Measurements from ENCODE around the gene G0S2. TPM values are rescaled to one million over a fixed set of nuclear protein-coding genes. Genes with fewer than 3 reads are reported as not detected.

Gene G0S2
- polyA plus RNA-seq, 2 of the 4 experiments (the other 2 are of a cell fraction), result 1.1 to 3.0 TPM

- CTCF ChIA-PET, result interaction anchor here (1.3 to 3.2 kb wide), 3 partner anchors 9 to 109 kb away, joined by 3 to 9 read pairs (median 4); no protein-coding TSS in a partner anchor
- ATAC-seq (no peak), DNase-seq (ENCODE audit: low read depth in 1 of 2, low spot score in 1 of 2) (no peak), FAIRE-seq (no peak)
- no peak overlapping the region for H3K4me3 ChIP-seq
- no peak overlapping the region for H3K27ac ChIP-seq
- POLR2A ChIA-PET, result no interaction called here
- H3K4me1 ChIP-seq, result peaks cover 26% of the 10 kb centered on the region
- no peak overlapping the region for H3K4me2 ChIP-seq
- WGBS (ENCODE audit: missing lambda C conversion rate), result 65% methylated on average over 4 of the region's 4 CpGs
- TF ChIP-seq POLR2A (IDR thresholded peaks at IDR 0.05; ENCODE audit: low read length) (no peak), MAX (IDR thresholded peaks at IDR 0.05) (no peak), HOXA7 (CRISPR knock-in tag; IDR thresholded peaks at IDR 0.05) (no peak), KDM1A (IDR thresholded peaks at IDR 0.05; ENCODE audit: low read depth) (no peak), TFCP2L1 (CRISPR knock-in tag; IDR thresholded peaks at IDR 0.05) (no peak), MYC (IDR thresholded peaks at IDR 0.05; ENCODE audit: borderline replicate concordance, low read length) (no peak), EHF (CRISPR knock-in tag; IDR thresholded peaks at IDR 0.05) (no peak), SREBF2 (IDR thresholded peaks at IDR 0.05) (no peak), EP300 (IDR thresholded peaks at IDR 0.05) (no peak), CHD4 (IDR thresholded peaks at IDR 0.05; ENCODE audit: borderline replicate concordance) (no peak), MAZ (IDR thresholded peaks at IDR 0.05; ENCODE audit: borderline replicate concordance, low read depth, low read length) (no peak), ZFP36 (IDR thresholded peaks at IDR 0.05; ENCODE audit: borderline replicate concordance, partially characterized antibody) (no peak)
- TF ChIP-seq, protein P1, sequence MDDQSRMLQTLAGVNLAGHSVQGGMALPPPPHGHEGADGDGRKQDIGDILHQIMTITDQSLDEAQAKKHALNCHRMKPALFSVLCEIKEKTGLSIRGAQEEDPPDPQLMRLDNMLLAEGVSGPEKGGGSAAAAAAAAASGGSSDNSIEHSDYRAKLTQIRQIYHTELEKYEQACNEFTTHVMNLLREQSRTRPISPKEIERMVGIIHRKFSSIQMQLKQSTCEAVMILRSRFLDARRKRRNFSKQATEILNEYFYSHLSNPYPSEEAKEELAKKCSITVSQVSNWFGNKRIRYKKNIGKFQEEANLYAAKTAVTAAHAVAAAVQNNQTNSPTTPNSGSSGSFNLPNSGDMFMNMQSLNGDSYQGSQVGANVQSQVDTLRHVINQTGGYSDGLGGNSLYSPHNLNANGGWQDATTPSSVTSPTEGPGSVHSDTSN (IDR thresholded peaks at IDR 0.05), result no peak
- no peaks in the 10 kb centered on the region for H3K9me3 ChIP-seq
Measured at GRCh38 chr1:209686322-209686721, 11.1 kb downstream of the G0S2 start.

DNA sequence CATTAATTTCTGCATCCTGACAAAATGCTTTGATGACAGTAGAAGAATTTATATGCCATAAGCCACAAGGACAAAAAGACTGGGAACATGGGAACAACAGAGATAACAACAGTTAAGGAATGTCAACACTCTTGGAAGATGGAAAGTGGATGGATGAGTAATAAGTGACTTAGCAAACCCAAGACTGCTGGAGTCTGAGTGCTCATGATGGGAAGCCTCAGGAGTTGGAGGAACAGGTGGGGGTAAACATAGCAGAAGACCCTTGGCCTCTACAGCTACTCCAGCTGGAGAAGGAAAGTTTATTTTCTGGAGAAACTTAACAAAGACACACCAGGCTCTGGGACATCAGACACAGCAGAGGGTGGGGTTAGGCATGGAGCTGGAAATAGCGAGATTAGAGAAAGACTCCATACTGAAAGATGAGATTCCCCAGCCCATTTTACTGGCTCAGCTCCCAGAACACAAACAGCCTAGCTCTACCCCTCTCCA lies 13.6 kb downstream of the G0S2 start:
- H3K4me3 ChIP-seq, result no peak overlapping the region
- TF ChIP-seq HOXA7 (CRISPR knock-in tag; IDR thresholded peaks at IDR 0.05), result no peak
- peak; percentile 10; the same call in 1 of the 2 replicates for TF ChIP-seq MAX (IDR thresholded peaks at IDR 0.05)
- no peak for TF ChIP-seq FOSL2 (IDR thresholded peaks at IDR 0.05)
- TF ChIP-seq FOSL2 (CRISPR knock-in tag; IDR thresholded peaks at IDR 0.05), result peak; percentile 52
- TF ChIP-seq, protein P2, sequence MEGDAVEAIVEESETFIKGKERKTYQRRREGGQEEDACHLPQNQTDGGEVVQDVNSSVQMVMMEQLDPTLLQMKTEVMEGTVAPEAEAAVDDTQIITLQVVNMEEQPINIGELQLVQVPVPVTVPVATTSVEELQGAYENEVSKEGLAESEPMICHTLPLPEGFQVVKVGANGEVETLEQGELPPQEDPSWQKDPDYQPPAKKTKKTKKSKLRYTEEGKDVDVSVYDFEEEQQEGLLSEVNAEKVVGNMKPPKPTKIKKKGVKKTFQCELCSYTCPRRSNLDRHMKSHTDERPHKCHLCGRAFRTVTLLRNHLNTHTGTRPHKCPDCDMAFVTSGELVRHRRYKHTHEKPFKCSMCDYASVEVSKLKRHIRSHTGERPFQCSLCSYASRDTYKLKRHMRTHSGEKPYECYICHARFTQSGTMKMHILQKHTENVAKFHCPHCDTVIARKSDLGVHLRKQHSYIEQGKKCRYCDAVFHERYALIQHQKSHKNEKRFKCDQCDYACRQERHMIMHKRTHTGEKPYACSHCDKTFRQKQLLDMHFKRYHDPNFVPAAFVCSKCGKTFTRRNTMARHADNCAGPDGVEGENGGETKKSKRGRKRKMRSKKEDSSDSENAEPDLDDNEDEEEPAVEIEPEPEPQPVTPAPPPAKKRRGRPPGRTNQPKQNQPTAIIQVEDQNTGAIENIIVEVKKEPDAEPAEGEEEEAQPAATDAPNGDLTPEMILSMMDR (IDR thresholded peaks at IDR 0.05), result no peak
- TF ChIP-seq GATA3 (IDR thresholded peaks at IDR 0.05; ENCODE audit: borderline replicate concordance), result peak; percentile 89
- peak; percentile 65 to 81 for ATAC-seq
- FAIRE-seq, result peak; percentile 23
- POLR2A ChIA-PET, result interaction anchor here (2.1 kb wide), 1 partner anchor 40 kb away, joined by 9 read pairs; no protein-coding TSS in a partner anchor
- 15% methylated on average over 1 of the region's 1 CpG for WGBS (ENCODE audit: missing lambda C conversion rate)
- H3K27ac ChIP-seq, result peak overlapping the region; percentile 65 to 69
- peak; percentile 38 to 78 for DNase-seq (ENCODE audit: low read depth in 1 of 2, low spot score in 1 of 2)
- H3K4me1 ChIP-seq, result peaks cover 41% of the 10 kb centered on the region
- H3K9me3 ChIP-seq, result no peaks in the 10 kb centered on the region
- CTCF ChIA-PET, result interaction anchor here (0.6 to 8.0 kb wide), 16 partner anchors 10 to 122 kb away, joined by 3 to 93 read pairs (median 4); partner anchors contain the start of gene G0S2
- peak overlapping the region; percentile 54 for H3K4me2 ChIP-seq

DNA sequence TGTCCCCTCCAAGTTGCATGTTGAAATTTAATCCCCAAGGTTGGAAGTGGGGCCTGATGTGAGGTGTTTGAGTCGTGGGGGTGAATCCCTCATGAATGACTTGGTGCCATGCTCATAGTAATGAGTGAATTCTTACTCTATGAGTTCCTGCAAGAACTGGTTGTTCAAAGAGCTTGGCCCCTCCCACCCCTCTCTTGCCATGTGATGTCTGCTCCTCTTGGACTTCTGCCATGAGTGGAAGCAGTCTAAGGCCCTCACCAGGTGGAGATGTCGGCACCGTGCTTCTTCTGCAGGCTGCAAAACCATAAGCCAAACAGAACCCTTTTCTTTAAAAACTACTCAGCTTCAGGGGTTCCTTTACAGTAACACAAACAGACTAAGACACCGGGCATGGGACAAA lies 14.3 kb downstream of the G0S2 start:
- ChIA-PET CTCF (interaction anchor here (0.7 to 8.0 kb wide), 21 partner anchors 9 to 193 kb away, joined by 3 to 93 read pairs (median 4); partner anchors contain the start of genes G0S2 and LAMB3), POLR2A (no interaction called here)
- ATAC-seq (peak in 1 of 2 experiments; percentile 35; a peak in 2 of 6 replicates), DNase-seq (ENCODE audit: low read depth in 1 of 2, low spot score in 1 of 2) (peak in 1 of 2 experiments; percentile 63), FAIRE-seq (no peak)
- H3K4me1 ChIP-seq, result peaks cover 41% of the 10 kb centered on the region
- H3K4me3 ChIP-seq, result no peak overlapping the region
- H3K27ac ChIP-seq, result peak overlapping the region; percentile 65 to 69
- H3K9me3 ChIP-seq, result no peaks in the 10 kb centered on the region
- 42% methylated on average over 4 of the region's 4 CpGs for WGBS (ENCODE audit: missing lambda C conversion rate)
- H3K4me2 ChIP-seq, result peak overlapping the region; percentile 54
- TF ChIP-seq, protein P3, sequence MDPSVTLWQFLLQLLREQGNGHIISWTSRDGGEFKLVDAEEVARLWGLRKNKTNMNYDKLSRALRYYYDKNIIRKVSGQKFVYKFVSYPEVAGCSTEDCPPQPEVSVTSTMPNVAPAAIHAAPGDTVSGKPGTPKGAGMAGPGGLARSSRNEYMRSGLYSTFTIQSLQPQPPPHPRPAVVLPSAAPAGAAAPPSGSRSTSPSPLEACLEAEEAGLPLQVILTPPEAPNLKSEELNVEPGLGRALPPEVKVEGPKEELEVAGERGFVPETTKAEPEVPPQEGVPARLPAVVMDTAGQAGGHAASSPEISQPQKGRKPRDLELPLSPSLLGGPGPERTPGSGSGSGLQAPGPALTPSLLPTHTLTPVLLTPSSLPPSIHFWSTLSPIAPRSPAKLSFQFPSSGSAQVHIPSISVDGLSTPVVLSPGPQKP (IDR thresholded peaks at IDR 0.05; ENCODE audit: low read depth, low read length), result no peak
- TF ChIP-seq BHLHE40 (IDR thresholded peaks at IDR 0.05; ENCODE audit: low read depth, low read length) (no peak), ATOH8 (CRISPR knock-in tag; IDR thresholded peaks at IDR 0.05; ENCODE audit: low read depth) (no peak), EP300 (IDR thresholded peaks at IDR 0.05) (no peak), MAFK (IDR thresholded peaks at IDR 0.05; ENCODE audit: partially characterized antibody) (no peak), CHD2 (IDR thresholded peaks at IDR 0.05; ENCODE audit: low read length, partially characterized antibody) (no peak), HEYL (CRISPR knock-in tag; IDR thresholded peaks at IDR 0.05) (no peak), RARB (CRISPR knock-in tag; IDR thresholded peaks at IDR 0.05) (no peak)
- TF ChIP-seq, protein P4, sequence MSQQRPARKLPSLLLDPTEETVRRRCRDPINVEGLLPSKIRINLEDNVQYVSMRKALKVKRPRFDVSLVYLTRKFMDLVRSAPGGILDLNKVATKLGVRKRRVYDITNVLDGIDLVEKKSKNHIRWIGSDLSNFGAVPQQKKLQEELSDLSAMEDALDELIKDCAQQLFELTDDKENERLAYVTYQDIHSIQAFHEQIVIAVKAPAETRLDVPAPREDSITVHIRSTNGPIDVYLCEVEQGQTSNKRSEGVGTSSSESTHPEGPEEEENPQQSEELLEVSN (IDR thresholded peaks at IDR 0.05; ENCODE audit: borderline replicate concordance, low read depth), result no peak
- TF ChIP-seq, protein P5, sequence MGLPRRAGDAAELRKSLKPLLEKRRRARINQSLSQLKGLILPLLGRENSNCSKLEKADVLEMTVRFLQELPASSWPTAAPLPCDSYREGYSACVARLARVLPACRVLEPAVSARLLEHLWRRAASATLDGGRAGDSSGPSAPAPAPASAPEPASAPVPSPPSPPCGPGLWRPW (IDR thresholded peaks at IDR 0.05), result no peak

All from A549 (cell line).